ENCODE measurements around the gene TBATA. TPM values are rescaled to one million over a fixed set of nuclear protein-coding genes. Genes with fewer than 3 reads are reported as not detected.
A peak's percentile ranks its signal among the peaks of the same experiment; 100 is the strongest.

The TBATA gene
- total RNA-seq, 1 donor from 2014 or later = not detected

DNA sequence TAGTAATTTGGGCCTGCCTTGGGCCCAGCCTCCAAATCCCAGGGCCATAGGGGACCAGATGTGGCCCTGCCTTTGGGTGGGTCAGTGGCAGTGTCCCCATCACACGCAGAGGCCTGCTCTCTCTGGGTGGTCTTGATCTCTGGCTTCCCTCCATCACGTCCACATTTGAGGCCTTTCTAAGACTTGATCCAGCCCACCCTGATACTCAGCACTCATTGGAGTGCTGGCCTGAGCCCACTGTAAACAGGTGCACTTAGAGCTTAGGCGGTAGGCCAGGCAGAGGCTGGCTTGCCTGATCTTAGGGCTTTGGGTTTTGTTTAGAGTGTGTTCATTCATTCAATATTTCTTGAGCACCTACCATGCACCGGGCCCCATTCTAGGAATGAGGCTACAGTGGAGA, 52.6 kb downstream of the TBATA start:
- Histone ChIP-seq H3K27me3 (no peaks in the 10 kb centered on the region), H3K36me3 (no peaks in the 10 kb centered on the region), H3K4me3 (no peak overlapping the region), H3K27ac (no peak overlapping the region), H3K4me1 (peaks cover 2% of the 10 kb centered on the region), H3K9me3 (no peaks in the 10 kb centered on the region)
- ATAC-seq = no peak
- intact Hi-C loops (cut with DNase I) = no loop called here
- DNase-seq = no peak
- TF ChIP-seq, protein P1, sequence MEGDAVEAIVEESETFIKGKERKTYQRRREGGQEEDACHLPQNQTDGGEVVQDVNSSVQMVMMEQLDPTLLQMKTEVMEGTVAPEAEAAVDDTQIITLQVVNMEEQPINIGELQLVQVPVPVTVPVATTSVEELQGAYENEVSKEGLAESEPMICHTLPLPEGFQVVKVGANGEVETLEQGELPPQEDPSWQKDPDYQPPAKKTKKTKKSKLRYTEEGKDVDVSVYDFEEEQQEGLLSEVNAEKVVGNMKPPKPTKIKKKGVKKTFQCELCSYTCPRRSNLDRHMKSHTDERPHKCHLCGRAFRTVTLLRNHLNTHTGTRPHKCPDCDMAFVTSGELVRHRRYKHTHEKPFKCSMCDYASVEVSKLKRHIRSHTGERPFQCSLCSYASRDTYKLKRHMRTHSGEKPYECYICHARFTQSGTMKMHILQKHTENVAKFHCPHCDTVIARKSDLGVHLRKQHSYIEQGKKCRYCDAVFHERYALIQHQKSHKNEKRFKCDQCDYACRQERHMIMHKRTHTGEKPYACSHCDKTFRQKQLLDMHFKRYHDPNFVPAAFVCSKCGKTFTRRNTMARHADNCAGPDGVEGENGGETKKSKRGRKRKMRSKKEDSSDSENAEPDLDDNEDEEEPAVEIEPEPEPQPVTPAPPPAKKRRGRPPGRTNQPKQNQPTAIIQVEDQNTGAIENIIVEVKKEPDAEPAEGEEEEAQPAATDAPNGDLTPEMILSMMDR (IDR thresholded peaks at IDR 0.05) = no peak

DNA sequence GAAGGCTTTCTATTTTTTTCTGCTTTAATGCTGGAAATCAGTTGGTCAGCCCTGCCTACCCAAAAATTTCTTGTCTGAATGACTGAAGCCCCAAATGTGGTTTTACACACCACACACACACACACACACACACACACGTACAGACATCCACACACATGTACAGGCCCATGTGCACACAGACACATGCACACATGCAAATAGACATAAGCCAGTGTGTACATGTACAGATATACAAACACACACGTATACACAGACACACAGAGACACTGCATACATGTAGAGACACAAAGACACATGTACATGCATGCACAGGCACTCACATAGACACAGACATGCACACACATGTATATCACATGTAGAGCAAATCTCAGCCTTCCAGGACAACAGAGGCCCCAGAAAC, 54.2 kb downstream of the TBATA start:
- no peak overlapping the region for H3K4me3 ChIP-seq
- H3K36me3 ChIP-seq = no peaks in the 10 kb centered on the region
- TF ChIP-seq, protein P1 (IDR thresholded peaks at IDR 0.05) = no peak
- H3K27ac ChIP-seq = no peak overlapping the region
- no peak for DNase-seq
- peaks cover 2% of the 10 kb centered on the region for H3K4me1 ChIP-seq
- no peaks in the 10 kb centered on the region for H3K9me3 ChIP-seq
- H3K27me3 ChIP-seq = no peaks in the 10 kb centered on the region
- no peak for ATAC-seq
- intact Hi-C loops (cut with DNase I) = no loop called here

DNA sequence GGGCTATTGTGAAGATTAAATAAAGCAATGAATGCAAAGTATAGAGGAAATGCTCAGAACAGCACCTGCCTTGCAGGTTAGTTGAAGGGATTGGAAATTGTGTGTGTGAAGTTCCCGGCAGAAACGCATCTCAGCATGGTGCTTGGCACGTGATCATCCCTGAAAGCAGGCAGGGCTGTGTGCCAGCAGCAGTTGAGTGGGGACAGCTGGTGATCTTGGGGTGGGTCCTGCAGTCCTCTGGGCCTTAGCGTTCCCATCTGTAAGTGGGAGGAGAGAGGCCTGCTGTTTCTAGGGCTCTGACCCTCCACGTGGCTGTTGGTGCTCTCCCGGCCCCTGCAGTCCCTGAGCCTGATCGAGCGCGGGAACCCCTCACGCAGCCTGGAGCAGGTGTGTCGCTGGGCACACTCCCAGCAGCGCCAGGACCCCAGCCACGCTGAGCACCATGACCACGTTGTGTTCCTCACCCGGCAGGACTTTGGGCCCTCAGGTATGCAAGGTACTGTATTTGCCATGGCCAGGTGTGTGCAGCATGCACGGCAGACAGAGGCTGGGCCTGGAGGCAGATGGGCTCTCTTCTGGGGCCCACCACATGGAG, 55.3 kb downstream of the TBATA start:
- Histone ChIP-seq H3K4me3 (no peak overlapping the region), H3K36me3 (no peaks in the 10 kb centered on the region), H3K27me3 (no peaks in the 10 kb centered on the region), H3K27ac (no peak overlapping the region), H3K9me3 (no peaks in the 10 kb centered on the region), H3K4me1 (peaks cover 2% of the 10 kb centered on the region)
- DNase-seq (no peak), ATAC-seq (peak; percentile 7)
- intact Hi-C loops (cut with DNase I) = no loop called here
- TF ChIP-seq, protein P1 (IDR thresholded peaks at IDR 0.05) = no peak

DNA sequence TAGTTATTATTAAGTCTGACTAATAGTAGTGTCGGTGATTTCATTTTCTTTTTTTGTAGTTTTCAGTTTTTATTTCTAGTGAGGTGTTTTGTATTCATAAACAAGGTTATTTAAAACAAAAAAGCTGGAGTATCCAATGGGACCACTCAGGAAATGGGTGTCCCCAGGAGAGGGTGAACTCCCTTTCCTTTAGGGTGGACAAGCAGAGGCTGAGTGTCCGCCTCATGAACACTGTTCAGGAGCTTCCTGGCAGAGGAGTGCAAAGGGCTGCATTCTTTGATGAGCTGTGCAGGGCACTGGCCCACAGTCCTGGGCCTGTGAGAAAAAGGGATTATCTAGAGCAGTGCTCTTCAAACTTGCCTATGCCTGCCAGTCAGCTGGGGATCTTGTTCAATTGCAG, 56.8 kb downstream of the TBATA start:
- no peak overlapping the region for H3K4me3 ChIP-seq
- intact Hi-C loops (cut with DNase I) = no loop called here
- no peaks in the 10 kb centered on the region for H3K36me3 ChIP-seq
- ATAC-seq (no peak), DNase-seq (no peak)
- H3K27me3 ChIP-seq = no peaks in the 10 kb centered on the region
- peaks cover 2% of the 10 kb centered on the region for H3K4me1 ChIP-seq
- TF ChIP-seq, protein P1 (IDR thresholded peaks at IDR 0.05) = no peak
- no peak overlapping the region for H3K27ac ChIP-seq
- H3K9me3 ChIP-seq = no peaks in the 10 kb centered on the region

DNA sequence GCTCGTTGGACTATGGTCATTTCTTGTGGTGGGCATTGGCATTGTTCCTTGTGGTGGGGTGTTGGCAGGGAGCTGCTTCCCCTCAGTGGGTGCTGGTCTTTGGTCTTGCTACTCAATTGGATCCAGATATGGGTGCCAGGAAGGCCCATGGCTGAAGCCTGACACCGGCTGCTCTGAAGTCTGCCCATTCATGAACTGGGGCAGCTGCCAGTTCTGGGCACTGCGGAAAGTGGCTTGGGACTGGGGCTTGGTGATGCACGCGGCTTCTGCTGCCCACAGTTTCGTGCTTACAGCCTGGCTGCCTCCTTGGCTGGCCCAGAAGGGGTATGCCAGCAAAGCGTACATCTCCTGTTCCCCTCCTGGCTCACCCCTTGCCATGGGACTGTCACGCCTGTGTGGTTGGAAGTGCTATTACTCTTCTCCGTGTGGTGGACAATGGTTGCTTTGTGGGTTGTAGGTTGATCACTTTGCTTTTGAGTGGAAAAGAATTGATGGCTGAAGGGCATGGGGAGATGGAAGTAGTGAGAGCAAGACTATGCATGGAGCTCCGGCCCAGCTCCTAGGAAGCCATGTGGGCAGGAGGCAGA, 58.2 kb downstream of the TBATA start:
- ATAC-seq = no peak
- intact Hi-C loops (cut with DNase I) = no loop called here
- H3K36me3 ChIP-seq = no peaks in the 10 kb centered on the region
- H3K4me3 ChIP-seq = no peak overlapping the region
- H3K4me1 ChIP-seq = peaks cover 2% of the 10 kb centered on the region
- TF ChIP-seq, protein P1 (IDR thresholded peaks at IDR 0.05) = no peak
- H3K9me3 ChIP-seq = no peaks in the 10 kb centered on the region
- no peak overlapping the region for H3K27ac ChIP-seq
- DNase-seq = no peak
- H3K27me3 ChIP-seq = no peaks in the 10 kb centered on the region

All from upper lobe of right lung (tissue), 1 donor.